Stimulated activated naive B cell treated with anti-CD40 and anti-IgM and Interleukin-4, amounts not matched to agents 10 μg/mL and 1 μg/mL and 100 μg/mL, for 72 hours (primary cell): ENCODE results near the gene PHACTR1.
"Not testable (repeated sequence)": the region's sequence is repeated elsewhere in the genome, so short reads cannot be mapped to it uniquely, and the experiment has no call there.

Source experiments
- ATAC-seq, 2 donors: fragments of 150-1000 bp; cut with Tn5 transposase; replicated peaks; 2 replicates each; pipeline ENCODE4 v1.10.0; 2021; ENCODE audit warnings: moderate library complexity in 1 of 2
- DNase-seq: peaks from one replicate; pipeline ENCODE4 v3.0.0; 2021
- H3K27ac Mint-ChIP-seq: one replicate; pipeline ENCODE4 v1.8.0; 2022; ENCODE audit warnings: mild to moderate bottlenecking, mixed read lengths
- H3K27me3 Mint-ChIP-seq, 2 donors: one replicate each; pipeline ENCODE4 v1.8.0; 2022; ENCODE audit warnings: mixed read lengths in 2 of 2
- H3K36me3 Mint-ChIP-seq, 2 donors: one replicate each; pipeline ENCODE4 v1.8.0; 2022; ENCODE audit warnings: mixed read lengths in 2 of 2, mild to moderate bottlenecking in 1 of 2
- H3K4me1 Mint-ChIP-seq, 2 donors: one replicate each; pipeline ENCODE4 v1.8.0; 2022; ENCODE audit warnings: mixed read lengths in 2 of 2, mild to moderate bottlenecking in 1 of 2
- H3K4me3 Mint-ChIP-seq, 2 donors: one replicate each; pipeline ENCODE4 v1.8.0; 2022; ENCODE audit warnings: mild to moderate bottlenecking in 2 of 2, mixed read lengths in 2 of 2, moderate library complexity in 1 of 2
- H3K9me3 Mint-ChIP-seq, 2 donors: one replicate each; pipeline ENCODE4 v1.8.0; 2022; ENCODE audit warnings: mixed read lengths in 2 of 2, mild to moderate bottlenecking in 1 of 2

The PHACTR1 gene

DNA sequence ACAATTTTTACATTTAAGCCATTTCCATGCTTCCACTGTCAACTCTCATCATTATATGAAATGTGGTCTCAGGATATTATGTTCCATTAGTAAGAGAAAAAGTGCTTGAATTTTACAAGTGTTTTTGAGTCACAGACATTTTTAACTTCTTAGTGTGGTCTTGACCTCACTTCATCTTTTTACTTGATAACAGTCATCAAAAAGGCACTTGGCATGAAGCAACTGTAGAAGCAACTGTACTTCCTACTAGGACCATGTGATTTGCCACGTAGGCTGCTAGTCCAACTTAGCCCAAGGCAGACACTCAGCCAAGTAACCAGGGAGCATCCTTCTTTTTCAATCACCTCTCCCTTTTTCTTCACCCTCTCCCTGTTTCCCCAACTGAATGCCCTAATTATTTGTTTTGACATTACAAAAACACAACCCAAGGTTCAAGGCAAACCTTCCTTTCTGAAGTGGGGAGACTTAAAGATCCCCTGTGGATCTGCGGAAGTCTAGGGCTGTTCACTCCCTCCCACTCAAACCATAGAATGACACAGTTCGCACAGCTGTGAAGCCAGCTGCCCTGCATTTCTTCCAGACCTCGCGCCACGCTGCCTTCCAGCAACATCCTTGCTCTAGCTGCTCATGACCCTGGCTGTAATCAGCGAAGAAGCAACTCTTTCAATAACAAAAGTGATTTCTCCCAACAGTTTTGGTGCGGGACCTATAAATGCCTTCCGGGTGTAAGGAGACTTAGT is 45.0 kb downstream of the PHACTR1 start:
- H3K36me3 Mint-ChIP-seq: no peaks in the 10 kb centered on the region
- H3K9me3 Mint-ChIP-seq: no peaks in the 10 kb centered on the region
- no peak for DNase-seq

GRCh38 chr6:12762731-12763434 is 46.3 kb downstream of the PHACTR1 start:
- not testable (repeated sequence) for H3K36me3 Mint-ChIP-seq, H3K4me3 Mint-ChIP-seq, H3K9me3 Mint-ChIP-seq, H3K27ac Mint-ChIP-seq, H3K4me1 Mint-ChIP-seq, ATAC-seq, DNase-seq
- peaks cover 11 to 28% of the 10 kb centered on the region in 2 donors for H3K27me3 Mint-ChIP-seq

More for the DNA sequence above, 45.0 kb downstream of the PHACTR1 start:
- no peak for ATAC-seq
- no peak overlapping the region for H3K27ac Mint-ChIP-seq
- H3K4me3 Mint-ChIP-seq: no peak overlapping the region
- no peaks in the 10 kb centered on the region for H3K4me1 Mint-ChIP-seq
- H3K27me3 Mint-ChIP-seq: peaks cover 21 to 39% of the 10 kb centered on the region in 2 donors

DNA sequence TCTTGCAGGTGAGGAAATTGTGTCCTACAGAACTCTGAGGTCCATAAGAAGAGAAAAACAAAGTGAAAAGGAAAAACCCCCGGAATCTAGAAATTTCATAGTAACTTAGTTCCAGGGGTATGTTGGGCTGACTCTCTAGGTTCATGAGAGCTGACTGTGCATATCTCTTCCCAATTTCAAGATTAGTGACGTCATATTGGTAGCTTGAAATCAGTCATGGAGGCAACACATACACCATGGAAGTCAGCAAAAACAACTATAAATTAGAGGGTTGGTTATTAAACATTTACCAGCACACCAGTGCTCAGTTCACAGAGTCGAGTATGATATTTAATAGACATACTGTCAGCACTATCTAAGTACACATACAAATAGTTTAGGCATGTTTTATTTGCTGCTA is 49.8 kb downstream of the PHACTR1 start:
- ATAC-seq: no peak
- Mint-ChIP-seq H3K27ac (no peak overlapping the region), H3K4me3 (no peak overlapping the region), H3K9me3 (no peaks in the 10 kb centered on the region), H3K4me1 (no peaks in the 10 kb centered on the region), H3K36me3 (no peaks in the 10 kb centered on the region), H3K27me3 (peaks cover 13 to 30% of the 10 kb centered on the region in 2 donors)
- DNase-seq: no peak

GRCh38 chr6:12767016-12767415 is 50.4 kb downstream of the PHACTR1 start:
- H3K4me3 Mint-ChIP-seq: no peak overlapping the region
- no peak for DNase-seq
- no peaks in the 10 kb centered on the region for H3K4me1 Mint-ChIP-seq
- H3K27me3 Mint-ChIP-seq: peaks cover 14 to 32% of the 10 kb centered on the region in 2 donors
- H3K36me3 Mint-ChIP-seq: no peaks in the 10 kb centered on the region
- no peak for ATAC-seq
- no peak overlapping the region for H3K27ac Mint-ChIP-seq
- H3K9me3 Mint-ChIP-seq: no peaks in the 10 kb centered on the region

- Mint-ChIP-seq H3K27ac (no peak overlapping the region), H3K4me3 (no peak overlapping the region), H3K4me1 (no peaks in the 10 kb centered on the region), H3K36me3 (no peaks in the 10 kb centered on the region), H3K27me3 (peaks cover 15 to 21% of the 10 kb centered on the region in 2 donors), H3K9me3 (no peaks in the 10 kb centered on the region)
- DNase-seq (no peak), ATAC-seq (no peak)
Observed at GRCh38 chr6:12769556-12770256, 53.1 kb downstream of the PHACTR1 start.

GRCh38 chr6:12772416-12772815 is 55.8 kb downstream of the PHACTR1 start:
- ATAC-seq (no peak), DNase-seq (no peak)
- Mint-ChIP-seq H3K27ac (no peak overlapping the region), H3K36me3 (no peaks in the 10 kb centered on the region), H3K4me1 (no peaks in the 10 kb centered on the region), H3K4me3 (no peak overlapping the region), H3K9me3 (no peaks in the 10 kb centered on the region), H3K27me3 (peaks cover 18% of the 10 kb centered on the region in 2 donors)

GRCh38 chr6:12776291-12776690 is 59.7 kb downstream of the PHACTR1 start:
- no peaks in the 10 kb centered on the region for H3K36me3 Mint-ChIP-seq
- ATAC-seq (no peak), DNase-seq (no peak)
- H3K4me3 Mint-ChIP-seq: no peak overlapping the region
- no peaks in the 10 kb centered on the region for H3K4me1 Mint-ChIP-seq
- H3K27ac Mint-ChIP-seq: no peak overlapping the region
- H3K27me3 Mint-ChIP-seq: peaks cover 21 to 22% of the 10 kb centered on the region in 2 donors
- H3K9me3 Mint-ChIP-seq: no peaks in the 10 kb centered on the region

- no peak for DNase-seq
- H3K9me3 Mint-ChIP-seq: no peaks in the 10 kb centered on the region
- H3K36me3 Mint-ChIP-seq: no peaks in the 10 kb centered on the region
- no peaks in the 10 kb centered on the region for H3K4me1 Mint-ChIP-seq
- no peak overlapping the region for H3K4me3 Mint-ChIP-seq
- ATAC-seq: no peak
- H3K27ac Mint-ChIP-seq: no peak overlapping the region
- peaks cover 13 to 23% of the 10 kb centered on the region in 2 donors for H3K27me3 Mint-ChIP-seq
Observed at GRCh38 chr6:12779772-12780171, 63.2 kb downstream of the PHACTR1 start.

- H3K9me3 Mint-ChIP-seq: no peaks in the 10 kb centered on the region
- no peak overlapping the region for H3K4me3 Mint-ChIP-seq
- no peaks in the 10 kb centered on the region for H3K36me3 Mint-ChIP-seq
- no peak for DNase-seq
- H3K27me3 Mint-ChIP-seq: peaks cover 13 to 21% of the 10 kb centered on the region in 2 donors
- no peaks in the 10 kb centered on the region for H3K4me1 Mint-ChIP-seq
- H3K27ac Mint-ChIP-seq: no peak overlapping the region
- ATAC-seq: no peak
Observed at GRCh38 chr6:12782136-12782535, 65.6 kb downstream of the PHACTR1 start.

DNA sequence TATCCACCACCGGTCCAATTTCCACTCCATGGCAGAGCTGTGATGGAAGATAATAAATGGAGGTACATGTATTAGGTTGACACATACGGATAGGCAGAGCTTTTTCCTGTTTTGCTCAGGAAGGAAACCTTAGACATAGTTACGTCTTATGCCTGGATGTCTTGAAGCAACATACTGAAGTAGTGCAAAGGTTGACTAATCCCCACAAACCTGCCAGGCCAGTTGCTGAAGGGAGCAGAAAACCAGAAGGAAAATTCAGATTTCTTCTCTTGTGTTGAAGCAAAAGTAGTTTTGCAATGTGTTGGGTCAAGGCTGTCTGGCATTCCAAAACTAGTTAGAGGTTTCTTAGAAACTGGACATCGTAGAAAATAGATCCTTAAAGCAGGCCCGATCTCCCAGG is 68.7 kb downstream of the PHACTR1 start:
- no peak for ATAC-seq
- Mint-ChIP-seq H3K27ac (no peak overlapping the region), H3K4me1 (no peaks in the 10 kb centered on the region), H3K36me3 (no peaks in the 10 kb centered on the region), H3K9me3 (no peaks in the 10 kb centered on the region), H3K27me3 (peaks cover 14 to 16% of the 10 kb centered on the region in 2 donors), H3K4me3 (no peak overlapping the region)
- no peak for DNase-seq

GRCh38 chr6:12785921-12786320 is 69.4 kb downstream of the PHACTR1 start:
- no peak overlapping the region for H3K4me3 Mint-ChIP-seq
- H3K27ac Mint-ChIP-seq: no peak overlapping the region
- no peaks in the 10 kb centered on the region for H3K9me3 Mint-ChIP-seq
- no peak for DNase-seq
- peaks cover 10 to 18% of the 10 kb centered on the region in 2 donors for H3K27me3 Mint-ChIP-seq
- no peaks in the 10 kb centered on the region for H3K36me3 Mint-ChIP-seq
- no peak for ATAC-seq
- H3K4me1 Mint-ChIP-seq: no peaks in the 10 kb centered on the region

GRCh38 chr6:12791371-12791770 is 74.8 kb downstream of the PHACTR1 start:
- no peaks in the 10 kb centered on the region for H3K9me3 Mint-ChIP-seq
- H3K27ac Mint-ChIP-seq: no peak overlapping the region
- no peaks in the 10 kb centered on the region for H3K4me1 Mint-ChIP-seq
- no peak for ATAC-seq
- no peaks in the 10 kb centered on the region for H3K36me3 Mint-ChIP-seq
- no peak for DNase-seq
- H3K27me3 Mint-ChIP-seq: peaks cover 14 to 19% of the 10 kb centered on the region in 2 donors
- no peak overlapping the region for H3K4me3 Mint-ChIP-seq

- no peak overlapping the region for H3K4me3 Mint-ChIP-seq
- no peaks in the 10 kb centered on the region for H3K36me3 Mint-ChIP-seq
- peaks cover 24 to 35% of the 10 kb centered on the region in 2 donors for H3K27me3 Mint-ChIP-seq
- no peaks in the 10 kb centered on the region for H3K4me1 Mint-ChIP-seq
- no peaks in the 10 kb centered on the region for H3K9me3 Mint-ChIP-seq
- ATAC-seq (no peak), DNase-seq (no peak)
- H3K27ac Mint-ChIP-seq: no peak overlapping the region
Observed at GRCh38 chr6:12798326-12798725, 81.8 kb downstream of the PHACTR1 start.

- Mint-ChIP-seq H3K4me1 (no peaks in the 10 kb centered on the region), H3K27me3 (peaks cover 20 to 36% of the 10 kb centered on the region in 2 donors), H3K9me3 (no peaks in the 10 kb centered on the region), H3K27ac (no peak overlapping the region), H3K36me3 (no peaks in the 10 kb centered on the region), H3K4me3 (no peak overlapping the region)
- no peak for DNase-seq
- ATAC-seq: no peak
Observed at GRCh38 chr6:12800120-12800519, 83.6 kb downstream of the PHACTR1 start.
